ENCODE data around the gene ZNF598. TPM values are rescaled to one million over a fixed set of nuclear protein-coding genes. Genes with fewer than 3 reads are reported as not detected.
"Not testable (repeated sequence)": the region's sequence is repeated elsewhere in the genome, so short reads cannot be mapped to it uniquely, and the experiment has no call there.

Gene ZNF598
- polyA plus RNA-seq, 12 donors, result 13.6 to 32.2 (median 18.6) TPM; not detected in 1

- no peak for DNase-seq
These were observed 19.7 kb upstream of the ZNF598 start for GRCh38 chr16:2029350-2029749.

GRCh38 chr16:2028620-2029220, 19.1 kb upstream of the ZNF598 start:
- no peak for DNase-seq

GRCh38 chr16:2028146-2028545, 18.5 kb upstream of the ZNF598 start:
- no peak for DNase-seq

- DNase-seq, result no peak
These were observed 17.7 kb upstream of the ZNF598 start for GRCh38 chr16:2027024-2028010.

- no peak for DNase-seq
These were observed 16.9 kb upstream of the ZNF598 start, which contains the start of gene NHERF2 for GRCh38 chr16:2026461-2027023. TSS of gene NHERF2 (plus strand) at chr16:2026902. CDS start at chr16:2027006, 104 bp downstream.

- no peak for DNase-seq
These were observed 16.3 kb upstream of the ZNF598 start for GRCh38 chr16:2025878-2026460.

GRCh38 chr16:2025251-2025650, 15.6 kb upstream of the ZNF598 start:
- DNase-seq, result no peak

- no peak for DNase-seq
These were observed 14.4 kb upstream of the ZNF598 start for GRCh38 chr16:2024032-2024420.

GRCh38 chr16:2023092-2024031, 13.7 kb upstream of the ZNF598 start:
- DNase-seq, result peak; percentile 94

GRCh38 chr16:2022723-2023091, 13.1 kb upstream of the ZNF598 start:
- no peak for DNase-seq

GRCh38 chr16:2019921-2020831, 10.6 kb upstream of the ZNF598 start:
- no peak for DNase-seq

GRCh38 chr16:2019518-2019920, 9.9 kb upstream of the ZNF598 start, which contains the start of gene NPW:
TSS of gene NPW (plus strand) at chr16:2019785.
- DNase-seq, result no peak

- no peak for DNase-seq
These were observed 6.8 kb upstream of the ZNF598 start for GRCh38 chr16:2016407-2016922.

GRCh38 chr16:2015947-2016208, 6.3 kb upstream of the ZNF598 start:
- no peak for DNase-seq

- DNase-seq, result no peak
These were observed 5.7 kb upstream of the ZNF598 start for GRCh38 chr16:2015117-2015946.

- no peak for DNase-seq
These were observed 3.9 kb upstream of the ZNF598 start for GRCh38 chr16:2013527-2013926.

GRCh38 chr16:2011726-2012125, 2.1 kb upstream of the ZNF598 start:
- DNase-seq, result not testable (repeated sequence)

GRCh38 chr16:2009164-2009711, 383 bp downstream of the ZNF598 start:
- no peak for DNase-seq
